Measurements from ENCODE around the gene SENP8.

Gene SENP8

DNA sequence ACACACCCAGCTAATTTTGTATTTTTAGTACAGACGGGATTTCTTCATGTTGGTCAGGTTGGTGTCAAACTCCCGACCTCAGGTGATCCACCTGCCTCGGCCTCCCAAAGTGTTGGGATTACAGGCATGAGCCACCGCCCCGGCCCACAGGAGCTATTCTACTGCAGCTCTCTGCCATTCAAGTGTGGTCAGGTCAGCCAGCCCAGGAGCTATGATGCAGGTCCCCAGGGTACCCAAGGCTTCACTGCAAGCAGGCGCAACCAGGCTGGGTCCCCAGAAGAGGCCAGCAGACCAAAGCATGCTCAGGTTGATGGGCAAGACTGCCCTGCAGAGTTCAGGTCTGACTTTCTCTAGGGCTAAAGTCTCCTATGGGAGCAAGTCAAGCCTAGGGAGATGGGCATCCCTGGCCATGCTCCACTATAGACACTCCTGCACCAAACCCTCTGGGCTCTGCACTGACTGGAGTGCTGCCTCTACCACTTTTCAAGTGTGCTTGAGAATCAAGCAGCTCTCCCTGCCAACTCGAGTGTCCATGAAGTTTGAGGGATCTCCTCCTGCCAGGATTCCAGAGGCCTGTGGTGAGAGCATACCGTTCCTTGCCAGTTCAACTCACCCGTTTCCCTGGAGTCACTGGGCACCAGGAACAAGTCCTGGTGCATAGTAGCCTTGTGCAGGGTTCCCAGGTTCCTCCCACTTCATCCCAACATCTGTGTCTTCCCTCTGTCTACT lies 31.1 kb upstream of the SENP8 start:
- TF ChIP-seq FOXP2 (optimal IDR thresholded peaks at IDR 0.05; ENCODE audit: borderline replicate concordance, extremely low read depth, extremely low read length, insufficient read depth) (no peak), POLR2AphosphoS5 (IDR thresholded peaks at IDR 0.05; ENCODE audit: low read depth, low read length) (no peak), TAF1 (IDR thresholded peaks at IDR 0.05; ENCODE audit: borderline replicate concordance, insufficient read depth, low read length) (no peak), SIN3A (IDR thresholded peaks at IDR 0.05; ENCODE audit: borderline replicate concordance, insufficient read depth, low read length) (no peak)
- TF ChIP-seq, protein P1, sequence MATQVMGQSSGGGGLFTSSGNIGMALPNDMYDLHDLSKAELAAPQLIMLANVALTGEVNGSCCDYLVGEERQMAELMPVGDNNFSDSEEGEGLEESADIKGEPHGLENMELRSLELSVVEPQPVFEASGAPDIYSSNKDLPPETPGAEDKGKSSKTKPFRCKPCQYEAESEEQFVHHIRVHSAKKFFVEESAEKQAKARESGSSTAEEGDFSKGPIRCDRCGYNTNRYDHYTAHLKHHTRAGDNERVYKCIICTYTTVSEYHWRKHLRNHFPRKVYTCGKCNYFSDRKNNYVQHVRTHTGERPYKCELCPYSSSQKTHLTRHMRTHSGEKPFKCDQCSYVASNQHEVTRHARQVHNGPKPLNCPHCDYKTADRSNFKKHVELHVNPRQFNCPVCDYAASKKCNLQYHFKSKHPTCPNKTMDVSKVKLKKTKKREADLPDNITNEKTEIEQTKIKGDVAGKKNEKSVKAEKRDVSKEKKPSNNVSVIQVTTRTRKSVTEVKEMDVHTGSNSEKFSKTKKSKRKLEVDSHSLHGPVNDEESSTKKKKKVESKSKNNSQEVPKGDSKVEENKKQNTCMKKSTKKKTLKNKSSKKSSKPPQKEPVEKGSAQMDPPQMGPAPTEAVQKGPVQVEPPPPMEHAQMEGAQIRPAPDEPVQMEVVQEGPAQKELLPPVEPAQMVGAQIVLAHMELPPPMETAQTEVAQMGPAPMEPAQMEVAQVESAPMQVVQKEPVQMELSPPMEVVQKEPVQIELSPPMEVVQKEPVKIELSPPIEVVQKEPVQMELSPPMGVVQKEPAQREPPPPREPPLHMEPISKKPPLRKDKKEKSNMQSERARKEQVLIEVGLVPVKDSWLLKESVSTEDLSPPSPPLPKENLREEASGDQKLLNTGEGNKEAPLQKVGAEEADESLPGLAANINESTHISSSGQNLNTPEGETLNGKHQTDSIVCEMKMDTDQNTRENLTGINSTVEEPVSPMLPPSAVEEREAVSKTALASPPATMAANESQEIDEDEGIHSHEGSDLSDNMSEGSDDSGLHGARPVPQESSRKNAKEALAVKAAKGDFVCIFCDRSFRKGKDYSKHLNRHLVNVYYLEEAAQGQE (IDR thresholded peaks at IDR 0.05; ENCODE audit: insufficient read depth in 1 of 2, low read depth in 2 of 2, low read length in 2 of 2) = no peak

DNA sequence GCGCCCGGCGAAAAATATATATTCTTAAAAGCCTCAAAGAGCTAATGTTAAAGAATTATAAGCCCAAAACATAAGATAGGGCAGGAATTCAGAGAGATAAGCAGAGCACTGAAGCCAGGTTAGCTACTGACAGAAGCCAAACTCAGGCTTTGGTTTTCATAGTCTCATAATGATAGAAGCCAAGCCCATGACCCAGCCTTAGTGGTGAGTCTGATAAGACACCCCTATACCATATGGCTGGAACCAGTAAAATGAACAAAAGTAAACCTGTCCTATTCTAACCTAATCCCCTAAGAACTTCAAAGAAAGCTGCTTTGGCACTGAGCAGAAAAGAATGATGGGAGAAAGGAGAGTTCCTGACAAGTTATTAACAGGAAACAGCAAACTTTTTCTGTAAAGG lies 26.2 kb upstream of the SENP8 start:
- TF ChIP-seq FOXP2 (optimal IDR thresholded peaks at IDR 0.05; ENCODE audit: borderline replicate concordance, extremely low read depth, extremely low read length, insufficient read depth) (no peak), POLR2AphosphoS5 (IDR thresholded peaks at IDR 0.05; ENCODE audit: low read depth, low read length) (no peak), SIN3A (IDR thresholded peaks at IDR 0.05; ENCODE audit: borderline replicate concordance, insufficient read depth, low read length) (no peak), TAF1 (IDR thresholded peaks at IDR 0.05; ENCODE audit: borderline replicate concordance, insufficient read depth, low read length) (no peak)
- TF ChIP-seq, protein P1 (IDR thresholded peaks at IDR 0.05; ENCODE audit: insufficient read depth in 1 of 2, low read depth in 2 of 2, low read length in 2 of 2) = no peak

DNA sequence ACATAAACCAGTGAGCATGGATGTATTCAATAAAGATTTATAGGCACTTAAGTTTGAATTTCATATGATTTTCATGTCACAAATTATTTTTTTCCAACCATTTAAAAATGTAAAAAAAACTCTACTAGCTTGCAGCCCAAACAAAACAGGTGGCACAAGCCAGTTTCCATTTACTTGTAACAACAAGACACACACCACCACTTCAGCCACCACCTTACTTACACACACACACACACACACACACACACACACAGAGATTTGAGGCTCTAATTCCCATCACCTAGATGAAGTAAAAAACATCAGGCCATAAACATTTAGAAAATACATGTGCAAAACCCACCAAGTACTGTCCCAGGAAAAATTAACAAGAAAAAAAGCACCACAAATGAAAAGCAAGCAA lies 25.5 kb upstream of the SENP8 start:
- TF ChIP-seq SIN3A (IDR thresholded peaks at IDR 0.05; ENCODE audit: borderline replicate concordance, insufficient read depth, low read length) = no peak

DNA sequence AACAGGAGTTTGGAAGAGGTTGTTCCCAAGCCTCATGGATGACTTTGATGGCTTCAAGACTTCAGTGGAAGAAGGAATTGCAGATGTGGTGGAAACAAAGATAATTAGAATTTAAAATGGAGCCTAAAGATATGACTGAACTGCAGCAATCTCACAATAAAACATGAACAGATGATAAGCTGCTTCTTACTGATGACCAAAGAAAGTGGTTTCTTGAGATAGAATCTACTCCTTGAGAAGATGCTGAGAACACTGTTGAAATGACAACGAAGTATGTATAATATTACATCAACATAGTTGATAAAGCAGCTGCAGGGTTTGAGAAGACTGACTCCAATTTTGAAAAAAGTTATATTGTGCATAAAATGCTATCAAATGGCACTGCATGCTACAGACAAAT lies 21.4 kb upstream of the SENP8 start:
- no peak for TF ChIP-seq SIN3A (IDR thresholded peaks at IDR 0.05; ENCODE audit: borderline replicate concordance, insufficient read depth, low read length)
- TF ChIP-seq, protein P1 (IDR thresholded peaks at IDR 0.05; ENCODE audit: insufficient read depth in 1 of 2, low read depth in 2 of 2, low read length in 2 of 2) = no peak
- no peak for TF ChIP-seq FOXP2 (optimal IDR thresholded peaks at IDR 0.05; ENCODE audit: borderline replicate concordance, extremely low read depth, extremely low read length, insufficient read depth)
- TF ChIP-seq POLR2AphosphoS5 (IDR thresholded peaks at IDR 0.05; ENCODE audit: low read depth, low read length) = no peak
- TF ChIP-seq TAF1 (IDR thresholded peaks at IDR 0.05; ENCODE audit: borderline replicate concordance, insufficient read depth, low read length) = no peak

DNA sequence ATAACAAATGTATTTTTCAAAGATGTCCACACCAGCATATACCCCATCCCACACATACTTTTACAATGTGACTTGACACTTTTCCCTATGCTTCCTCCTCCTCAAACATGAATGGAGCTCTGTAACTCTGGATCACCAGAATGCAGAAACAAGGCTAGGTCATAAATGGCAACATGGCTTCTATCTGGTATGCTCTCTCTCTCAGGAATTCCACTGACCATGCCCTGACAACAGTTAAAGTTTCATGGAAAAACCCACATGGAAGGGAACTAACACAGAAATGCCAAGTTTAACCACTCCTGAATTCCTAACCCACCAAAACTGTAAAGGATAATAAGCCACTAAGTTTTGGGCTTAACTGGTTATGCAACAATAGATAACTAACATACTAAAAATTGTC lies 20.2 kb upstream of the SENP8 start:
- TF ChIP-seq SIN3A (IDR thresholded peaks at IDR 0.05; ENCODE audit: borderline replicate concordance, insufficient read depth, low read length) = no peak
- TF ChIP-seq TAF1 (IDR thresholded peaks at IDR 0.05; ENCODE audit: borderline replicate concordance, insufficient read depth, low read length) = no peak
- no peak for TF ChIP-seq POLR2AphosphoS5 (IDR thresholded peaks at IDR 0.05; ENCODE audit: low read depth, low read length)
- TF ChIP-seq, protein P1 (IDR thresholded peaks at IDR 0.05; ENCODE audit: insufficient read depth in 1 of 2, low read depth in 2 of 2, low read length in 2 of 2) = no peak
- no peak for TF ChIP-seq FOXP2 (optimal IDR thresholded peaks at IDR 0.05; ENCODE audit: borderline replicate concordance, extremely low read depth, extremely low read length, insufficient read depth)

Data from PFSK-1 (cell line).